ENCODE data around the gene BCL11B. TPM values are rescaled to one million over a fixed set of nuclear protein-coding genes. Genes with fewer than 3 reads are reported as not detected.

The BCL11B gene
- total and polyA plus RNA-seq, 10 of the 15 experiments (the other 5 are each of a cell fraction or from before 2014, with no cell fraction given), result 0.38 to 5.5 (median 1.3) TPM

- ChIA-PET POLR2A (no interaction called here), SMC1A (ENCODE audit: uncharacterized antibody, unreplicated experiment) (no interaction called here), RAD21 (ENCODE audit: unreplicated experiment) (no interaction called here), CTCF (no interaction called here)
- intact Hi-C loops (cut with micrococcal nuclease; ENCODE audit: unreplicated experiment) (no loop called here), in situ Hi-C loops (cut with MboI) (no loop called here)
- Histone ChIP-seq H3K79me2 (ENCODE audit: control insufficient read depth, insufficient read depth, low read length) (no peaks in the 10 kb centered on the region), H4K20me1 (ENCODE audit: control insufficient read depth, insufficient read depth) (no peaks in the 10 kb centered on the region), H2AFZ (ENCODE audit: control insufficient read depth, low read depth, low read length) (no peak overlapping the region), H3K36me3 (ENCODE audit: control insufficient read depth in 2 of 2, insufficient read depth in 2 of 2, low read length in 1 of 2) (no peaks in the 10 kb centered on the region), H3K9me3 (replicated peaks; ENCODE audit: control insufficient read depth, insufficient read depth, low read length) (no peaks in the 10 kb centered on the region; the same call in 2 of the 3 replicates), H3K27me3 (replicated peaks in 1 of 2; ENCODE audit: control insufficient read depth in 2 of 2, insufficient read depth in 2 of 2, low read length in 1 of 2) (no peaks in the 10 kb centered on the region), H3K4me2 (ENCODE audit: control insufficient read depth, insufficient read depth) (no peak overlapping the region), H3K4me3 (no peak overlapping the region), H3K9ac (ENCODE audit: control insufficient read depth, insufficient read depth, low read length) (no peak overlapping the region), H3K27ac (ENCODE audit: control insufficient read depth, insufficient read depth) (no peak overlapping the region), H3K4me1 (ENCODE audit: control insufficient read depth, insufficient read depth, low read length) (no peaks in the 10 kb centered on the region)
- WGBS (ENCODE audit: insufficient coverage, insufficient replicate concordance, low lambda C conversion rate, missing lambda C conversion rate), result 48% methylated on average over 18 of the region's 18 CpGs
- TF ChIP-seq GATAD2B (conservative IDR thresholded peaks at IDR 0.05; ENCODE audit: low read depth), result no peak
- no peak for TF ChIP-seq STAT3 (IDR thresholded peaks at IDR 0.05; ENCODE audit: low read depth, low read length)
- no peak for TF ChIP-seq EED (IDR thresholded peaks at IDR 0.05; ENCODE audit: low read depth)
- no peak for TF ChIP-seq PML (IDR thresholded peaks at IDR 0.05; ENCODE audit: low read length)
- TF ChIP-seq KAT2A (conservative IDR thresholded peaks at IDR 0.05; ENCODE audit: control insufficient read depth, low read depth, low read length), result no peak
- TF ChIP-seq CHD1 (IDR thresholded peaks at IDR 0.05; ENCODE audit: low read depth, low read length), result no peak
- TF ChIP-seq ZBED1 (IDR thresholded peaks at IDR 0.05; ENCODE audit: borderline replicate concordance), result no peak
- no peak for TF ChIP-seq ETV6 (conservative IDR thresholded peaks at IDR 0.05 in 1 of 2, IDR thresholded peaks at IDR 0.05 in 1 of 2; ENCODE audit: borderline replicate concordance in 1 of 2, low read depth in 1 of 2)
- no peak for TF ChIP-seq RELB (IDR thresholded peaks at IDR 0.05; ENCODE audit: low read depth)
- TF ChIP-seq RAD51 (IDR thresholded peaks at IDR 0.05), result no peak
- TF ChIP-seq DPF2 (IDR thresholded peaks at IDR 0.05), result no peak
- TF ChIP-seq EZH2 (IDR thresholded peaks at IDR 0.05; ENCODE audit: borderline replicate concordance, control insufficient read depth, low read depth, low read length), result no peak
- no peak for TF ChIP-seq ZNF687 (IDR thresholded peaks at IDR 0.05)
- no peak for TF ChIP-seq SP1 (IDR thresholded peaks at IDR 0.05; ENCODE audit: low read depth, low read length)
- FAIRE-seq (no peak), DNase-seq (ENCODE audit: low read depth, low spot score) (no peak), ATAC-seq (no peak)
- BruUV-seq (replicated peaks), result no TSS peak
Measured at GRCh38 chr14:99119554-99120525, 152.2 kb downstream of the BCL11B start.
